Measurements from ENCODE around the gene ZNF32. TPM values are rescaled to one million over a fixed set of nuclear protein-coding genes. Genes with fewer than 3 reads are reported as not detected.

ZNF32 gene
- total RNA-seq, 3 donors from 2014 or later = 10.6 to 46.5 (median 14.8) TPM

DNA sequence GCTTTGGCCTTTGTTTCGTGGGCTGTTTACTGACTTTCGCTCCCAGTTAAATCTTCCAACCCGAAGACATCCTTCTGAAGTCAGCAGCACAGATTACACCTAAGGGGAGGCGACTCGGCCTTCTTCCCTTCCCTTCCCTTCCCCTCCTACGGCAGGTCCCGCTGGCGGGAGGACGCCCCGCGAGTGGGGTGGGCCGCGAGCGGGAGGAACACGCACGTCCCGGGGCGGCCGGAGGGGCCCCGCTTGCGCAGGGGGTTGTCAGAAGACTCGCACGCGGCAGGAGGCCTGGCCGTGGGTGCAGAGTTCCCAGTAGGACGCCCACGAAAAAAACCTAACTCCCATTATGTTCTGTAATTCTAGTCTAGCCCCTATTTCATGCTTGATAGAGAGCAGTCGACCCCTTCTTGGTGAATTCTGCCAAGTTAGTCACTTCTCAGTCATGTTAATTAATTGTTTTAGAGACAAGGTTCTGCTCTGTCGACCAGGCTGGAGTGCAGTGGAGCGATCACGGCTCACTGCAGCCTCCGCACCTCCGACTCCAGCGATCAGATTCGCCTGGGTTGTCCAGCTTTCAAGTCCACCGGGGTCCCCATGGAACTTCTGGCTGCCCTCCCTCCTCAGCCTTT, 19.2 kb upstream of the ZNF32 start:
- intact Hi-C loops (cut with DNase I, micrococcal nuclease) = no loop called here
- peaks cover 4% of the 10 kb centered on the region for H3K4me1 ChIP-seq (ENCODE audit: low read depth)
- TF ChIP-seq, protein P1, sequence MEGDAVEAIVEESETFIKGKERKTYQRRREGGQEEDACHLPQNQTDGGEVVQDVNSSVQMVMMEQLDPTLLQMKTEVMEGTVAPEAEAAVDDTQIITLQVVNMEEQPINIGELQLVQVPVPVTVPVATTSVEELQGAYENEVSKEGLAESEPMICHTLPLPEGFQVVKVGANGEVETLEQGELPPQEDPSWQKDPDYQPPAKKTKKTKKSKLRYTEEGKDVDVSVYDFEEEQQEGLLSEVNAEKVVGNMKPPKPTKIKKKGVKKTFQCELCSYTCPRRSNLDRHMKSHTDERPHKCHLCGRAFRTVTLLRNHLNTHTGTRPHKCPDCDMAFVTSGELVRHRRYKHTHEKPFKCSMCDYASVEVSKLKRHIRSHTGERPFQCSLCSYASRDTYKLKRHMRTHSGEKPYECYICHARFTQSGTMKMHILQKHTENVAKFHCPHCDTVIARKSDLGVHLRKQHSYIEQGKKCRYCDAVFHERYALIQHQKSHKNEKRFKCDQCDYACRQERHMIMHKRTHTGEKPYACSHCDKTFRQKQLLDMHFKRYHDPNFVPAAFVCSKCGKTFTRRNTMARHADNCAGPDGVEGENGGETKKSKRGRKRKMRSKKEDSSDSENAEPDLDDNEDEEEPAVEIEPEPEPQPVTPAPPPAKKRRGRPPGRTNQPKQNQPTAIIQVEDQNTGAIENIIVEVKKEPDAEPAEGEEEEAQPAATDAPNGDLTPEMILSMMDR (IDR thresholded peaks at IDR 0.05) = no peak
- no peak for DNase-seq
- H3K36me3 ChIP-seq (ENCODE audit: low read depth) = no peaks in the 10 kb centered on the region
- no peak for ATAC-seq
- H3K9me3 ChIP-seq = no peaks in the 10 kb centered on the region
- H3K4me3 ChIP-seq = no peak overlapping the region

DNA sequence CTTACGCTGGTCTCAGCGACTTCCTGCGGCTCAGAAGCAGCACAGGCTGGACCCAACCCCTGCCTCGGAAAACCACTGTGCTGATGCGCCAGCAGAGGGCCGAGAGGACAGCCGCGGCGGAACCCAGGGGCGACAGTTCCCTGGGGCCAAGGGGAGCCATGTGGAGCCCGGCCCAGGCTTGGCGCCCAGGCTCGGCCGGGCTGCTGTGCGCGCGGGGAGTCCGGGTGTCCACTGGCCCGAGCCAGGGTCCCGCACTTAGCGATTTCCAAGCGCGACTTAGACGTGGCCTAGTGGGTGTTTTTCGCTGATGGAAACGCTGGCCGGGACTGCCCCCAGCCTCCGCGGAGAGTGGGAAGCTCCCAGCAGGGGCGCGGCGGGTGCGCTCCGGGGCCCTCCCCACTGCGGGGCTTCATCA, 18.6 kb upstream of the ZNF32 start:
- Histone ChIP-seq H3K9me3 (no peaks in the 10 kb centered on the region), H3K4me3 (no peak overlapping the region), H3K4me1 (ENCODE audit: low read depth) (peaks cover 4% of the 10 kb centered on the region), H3K36me3 (ENCODE audit: low read depth) (no peaks in the 10 kb centered on the region)
- TF ChIP-seq, protein P1 (IDR thresholded peaks at IDR 0.05) = no peak
- ATAC-seq (peak; percentile 39), DNase-seq (peak in 1 of 3 donors; percentile 16)
- intact Hi-C loops (cut with DNase I, micrococcal nuclease) = no loop called here

DNA sequence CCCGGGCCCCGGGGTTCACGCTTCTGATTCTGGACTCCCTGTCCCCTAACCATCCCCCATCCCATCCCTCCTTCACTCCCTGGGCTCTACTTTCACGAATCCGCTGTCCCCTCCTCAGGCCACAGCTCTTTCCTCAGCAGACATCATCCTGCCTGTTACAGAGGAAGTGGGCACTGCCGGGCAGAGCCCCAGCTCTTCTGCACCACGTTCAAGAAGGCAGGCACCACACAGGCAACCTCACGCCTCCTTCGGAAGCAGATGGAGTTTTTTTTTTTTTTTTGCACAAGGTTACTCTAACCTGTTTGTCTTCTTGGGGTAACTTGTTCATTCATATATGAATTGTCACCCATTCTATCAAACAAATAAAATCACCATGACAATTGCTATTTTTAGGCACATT, 17.9 kb upstream of the ZNF32 start:
- Histone ChIP-seq H3K4me3 (no peak overlapping the region), H3K9me3 (no peaks in the 10 kb centered on the region), H3K4me1 (ENCODE audit: low read depth) (peaks cover 4% of the 10 kb centered on the region), H3K36me3 (ENCODE audit: low read depth) (no peaks in the 10 kb centered on the region)
- no peak for ATAC-seq
- TF ChIP-seq, protein P1 (IDR thresholded peaks at IDR 0.05) = no peak
- intact Hi-C loops (cut with DNase I, micrococcal nuclease) = no loop called here
- no peak for DNase-seq

DNA sequence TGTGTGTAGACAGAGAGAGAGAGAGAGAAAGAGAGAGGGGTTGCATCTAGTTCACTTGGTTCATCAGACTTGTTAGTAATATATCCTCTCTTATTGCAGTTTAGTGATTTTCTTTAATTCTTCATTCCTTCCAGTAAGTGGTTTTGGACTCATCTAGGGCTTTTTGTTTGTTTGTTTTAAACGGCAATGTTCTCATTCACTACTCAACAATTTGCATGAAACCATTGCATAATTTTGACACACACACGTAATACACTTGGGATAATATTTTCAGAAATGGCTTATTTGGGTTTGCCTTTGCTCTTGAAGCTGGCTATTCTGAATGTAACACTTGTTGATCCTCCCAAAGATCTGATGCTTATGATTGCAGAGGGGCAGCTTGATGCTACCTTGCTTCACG, 16.4 kb upstream of the ZNF32 start:
- H3K36me3 ChIP-seq (ENCODE audit: low read depth) = no peaks in the 10 kb centered on the region
- intact Hi-C loops (cut with DNase I, micrococcal nuclease) = no loop called here
- TF ChIP-seq, protein P1 (IDR thresholded peaks at IDR 0.05) = no peak
- no peaks in the 10 kb centered on the region for H3K9me3 ChIP-seq
- ATAC-seq = no peak
- peaks cover 4% of the 10 kb centered on the region for H3K4me1 ChIP-seq (ENCODE audit: low read depth)
- DNase-seq = no peak
- no peak overlapping the region for H3K4me3 ChIP-seq

DNA sequence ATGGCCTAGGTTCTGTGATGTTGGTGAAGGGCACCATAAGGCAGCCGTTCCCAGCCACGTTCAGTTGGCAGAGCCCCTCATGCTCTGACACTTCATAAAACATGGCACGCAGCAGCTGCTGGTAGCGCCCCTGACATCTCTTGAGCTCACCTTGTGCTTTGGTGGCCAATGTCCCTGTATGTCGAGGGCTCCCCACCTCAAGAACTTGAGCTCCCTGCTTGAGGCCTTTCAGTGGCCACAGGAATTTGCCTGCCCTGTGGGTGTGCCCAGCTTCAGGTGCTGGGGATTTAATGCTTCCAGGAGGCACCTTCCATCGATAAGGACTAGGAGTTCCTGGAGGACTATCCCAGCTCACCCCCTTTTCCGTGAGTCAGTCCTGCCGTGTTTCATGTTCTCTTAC, 9.5 kb upstream of the ZNF32 start:
- TF ChIP-seq, protein P1 (IDR thresholded peaks at IDR 0.05) = no peak
- DNase-seq (no peak), ATAC-seq (no peak)
- Histone ChIP-seq H3K4me1 (ENCODE audit: low read depth) (no peaks in the 10 kb centered on the region), H3K9me3 (no peaks in the 10 kb centered on the region), H3K36me3 (ENCODE audit: low read depth) (no peaks in the 10 kb centered on the region), H3K4me3 (no peak overlapping the region)
- intact Hi-C loops (cut with DNase I, micrococcal nuclease) = no loop called here

DNA sequence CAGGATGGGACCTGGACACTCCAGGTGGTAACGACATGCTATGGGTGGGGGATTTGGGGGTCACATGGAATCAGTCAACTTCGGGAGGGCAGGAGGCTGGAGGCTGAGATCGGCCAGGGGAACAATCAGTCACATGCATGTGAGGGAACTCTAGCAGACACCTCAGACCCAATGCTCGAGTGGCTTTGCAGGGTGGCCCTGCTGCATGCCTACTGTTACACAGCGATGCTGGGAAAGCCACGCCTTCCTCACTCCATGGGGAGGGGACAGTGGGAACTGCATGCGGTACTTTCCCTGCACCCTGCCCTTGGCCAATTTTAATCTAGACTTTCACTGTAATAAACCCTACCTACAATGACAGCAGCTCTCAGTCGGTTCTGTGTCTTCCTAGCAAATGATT, 6.6 kb upstream of the ZNF32 start:
- intact Hi-C loops (cut with DNase I, micrococcal nuclease) = no loop called here
- H3K9me3 ChIP-seq = no peaks in the 10 kb centered on the region
- H3K36me3 ChIP-seq (ENCODE audit: low read depth) = no peaks in the 10 kb centered on the region
- no peak overlapping the region for H3K4me3 ChIP-seq
- TF ChIP-seq, protein P1 (IDR thresholded peaks at IDR 0.05) = no peak
- ATAC-seq = no peak
- no peak for DNase-seq
- H3K4me1 ChIP-seq (ENCODE audit: low read depth) = no peaks in the 10 kb centered on the region
